B cell (primary cell): Measurements from ENCODE around the gene PIWIL4. TPM values are rescaled to one million over a fixed set of nuclear protein-coding genes. Genes with fewer than 3 reads are reported as not detected.

Experiments used
- ATAC-seq: fragments of 200-7000 bp; cut with Tn5 transposase; one replicate; pipeline ENCODE4 v1.10.0; 2021; ENCODE audit warnings: low read depth, mild to moderate bottlenecking, moderate number of reproducible peaks, moderate library complexity
- CTCF ChIA-PET: fragments of 350-600 bp; sonication (Branson Sonifier 250); formaldehyde crosslinking; loops from one replicate; lab custom pipeline; 2021; ENCODE audit warnings: antibody characterized with exemption, inconsistent platforms; lab: Charles Lee
- POLR2A ChIA-PET: fragments of 350-600 bp; sonication (Branson Sonifier 250); formaldehyde crosslinking; loops from one replicate; lab custom pipeline; 2021; ENCODE audit warnings: antibody characterized with exemption; lab: Charles Lee
- DNase-seq: peaks from one replicate; pipeline ENCODE4 v3.0.0; 2013
- H2AFZ ChIP-seq: 2 replicates; pipeline ENCODE4 v1.6.1; 2012; ENCODE audit warnings: mild to moderate bottlenecking, low read depth, low read length; ENCODE audit not compliant: insufficient read depth, poor library complexity, severe bottlenecking
- H3K27ac ChIP-seq, 2 donors: 1 replicate in 1 of 2; 2 replicates in 1 of 2; pipeline ENCODE4 v1.5.1; 2012 to 2013; ENCODE audit warnings: low read length in 2 of 2, mild to moderate bottlenecking in 2 of 2, moderate library complexity in 1 of 2
- H3K27me3 ChIP-seq, 4 experiments: fragments of 200-600 bp in 1 of 4; sonication (generic) in 1 of 4; replicated peaks in 1 of 4; 1 replicate in 2 of 4; 2 replicates in 2 of 4; pipeline versions ENCODE4 v1.6.1 to v1.7.0; 2013 to 2016; ENCODE audit warnings: low read length in 3 of 4, mild to moderate bottlenecking in 2 of 4, mixed read lengths in 1 of 4, moderate library complexity in 1 of 4; ENCODE audit not compliant: insufficient read depth in 4 of 4, control insufficient read depth in 3 of 4; ENCODE audit errors: control extremely low read depth in 1 of 4
- H3K36me3 ChIP-seq, 2 experiments: replicated peaks in 1 of 2; 1 replicate in 1 of 2; 2 replicates in 1 of 2; pipeline versions ENCODE4 v1.6.1 to v1.7.1; 2013; ENCODE audit warnings: low read length in 1 of 2; ENCODE audit not compliant: insufficient read depth in 2 of 2, control insufficient read depth in 1 of 2; ENCODE audit errors: control extremely low read depth in 1 of 2, extremely low read depth in 1 of 2
- H3K4me1 ChIP-seq, 2 donors: fragments of 200-600 bp in 1 of 2; sonication (generic) in 1 of 2; 1 replicate in 1 of 2; 2 replicates in 1 of 2; pipeline versions ENCODE4 v1.5.1 to v1.6.1; 2013 to 2017; ENCODE audit warnings: low read length in 2 of 2; ENCODE audit not compliant: control insufficient read depth in 2 of 2, insufficient read depth in 2 of 2
- H3K4me2 ChIP-seq: replicated peaks from 2 replicates; pipeline ENCODE3; 2012; ENCODE audit warnings: mild to moderate bottlenecking, low read depth, low read length; ENCODE audit not compliant: poor library complexity, severe bottlenecking
- H3K4me3 ChIP-seq, 5 experiments: fragments of 200-600 bp in 1 of 5; sonication (generic) in 1 of 5; 1 replicate in 3 of 5; 2 replicates in 2 of 5; pipeline versions ENCODE4 v1.5.1 to v1.7.0; 2011 to 2016; ENCODE audit warnings: low read length in 4 of 5, mild to moderate bottlenecking in 4 of 5, low read depth in 2 of 5, control low read depth in 1 of 5, moderate library complexity in 1 of 5; ENCODE audit not compliant: insufficient read depth in 1 of 5; ENCODE audit errors: control extremely low read depth in 1 of 5, extremely low read depth in 1 of 5
- H3K79me2 ChIP-seq: fragments of 200-600 bp; sonication (generic); one replicate; pipeline ENCODE4 v1.6.0; 2016; ENCODE audit warnings: low read length; ENCODE audit not compliant: control insufficient read depth, insufficient read depth
- H3K9ac ChIP-seq: fragments of 200-600 bp; sonication (generic); 2 replicates; pipeline ENCODE4 v1.6.1; 2017; ENCODE audit warnings: mild to moderate bottlenecking, low read length, moderate library complexity
- H3K9me3 ChIP-seq, 3 donors: one replicate each; pipeline versions ENCODE4 v1.6.1 to v1.7.1; 2013; ENCODE audit warnings: low read length in 2 of 3; ENCODE audit not compliant: control insufficient read depth in 2 of 3, insufficient read depth in 1 of 3; ENCODE audit errors: control extremely low read depth in 1 of 3
- H4K20me1 ChIP-seq: 2 replicates; pipeline ENCODE4 v1.6.0; 2012; ENCODE audit warnings: mild to moderate bottlenecking, low read length; ENCODE audit not compliant: insufficient read depth, control insufficient read depth, poor library complexity, severe bottlenecking
- H3K27ac Mint-ChIP-seq: one replicate; pipeline ENCODE4 v1.8.0; 2021; ENCODE audit warnings: mixed read lengths
- H3K27me3 Mint-ChIP-seq: one replicate; pipeline ENCODE4 v1.8.0; 2021; ENCODE audit warnings: mixed read lengths
- H3K4me1 Mint-ChIP-seq: one replicate; pipeline ENCODE4 v1.8.0; 2021; ENCODE audit warnings: mixed read lengths
- H3K4me3 Mint-ChIP-seq: one replicate; pipeline ENCODE4 v1.8.0; 2021; ENCODE audit warnings: mixed read lengths
- H3K9me3 Mint-ChIP-seq: one replicate; pipeline ENCODE4 v1.8.0; 2022; ENCODE audit warnings: mixed read lengths; ENCODE audit not compliant: insufficient read depth
- EZH2 ChIP-seq: IDR thresholded peaks from 2 replicates; pipeline ENCODE4 v1.6.1; 2012; ENCODE audit warnings: borderline replicate concordance, low read depth, mild to moderate bottlenecking, moderate library complexity, low read length; ENCODE audit not compliant: insufficient read depth, poor library complexity, severe bottlenecking
- WGBS: methylation state at CpG from one replicate; pipeline ENCODE4 v1.1.5; 2013; ENCODE audit warnings: missing lambda C conversion rate; ENCODE audit not compliant: insufficient coverage; 5-methylcytosine and 5-hydroxymethylcytosine counted together
- intact Hi-C: fragments of 100-400 bp; cut with micrococcal nuclease; formaldehyde crosslinking; loops from one replicate; pipeline ENCODE4 v1.10.0; 2022
- polyA minus RNA-seq: library from RNA; depleted of rRNA, polyadenylated mRNA; stranded (reverse); fragments of >200 nt; gene quantifications from 2 replicates; pipeline ENCODE4 v1.2.3, GENCODE V29; 2012
- polyA plus RNA-seq: library from polyadenylated mRNA; depleted of rRNA; stranded (reverse); fragments of >200 nt; gene quantifications from 2 replicates; pipeline ENCODE4 v1.2.3, GENCODE V29; 2012
- total RNA-seq, 2 donors: library from RNA; stranded (reverse); fragments of 120-200 nt in 1 of 2; gene quantifications; 1 replicate in 1 of 2; 2 replicates in 1 of 2; pipeline versions ENCODE4 v1.2.3 to v1.2.4, GENCODE V29; 2013 to 2022
- TF ChIP-seq, protein P1 (sequence below): fragments of 200-600 bp; IDR thresholded peaks from one replicate; pipeline ENCODE4 v1.8.0; 2022; ENCODE audit warnings: antibody characterized with exemption, mild to moderate bottlenecking

PIWIL4 gene
- total RNA-seq, result 0.67 and 1.00 TPM in 2 replicates
- total RNA-seq (2013), result 0.51 TPM
- polyA plus RNA-seq, result 0.94 and 1.4 TPM in 2 replicates
- polyA minus RNA-seq, result 0.71 and 0.86 TPM in 2 replicates

DNA sequence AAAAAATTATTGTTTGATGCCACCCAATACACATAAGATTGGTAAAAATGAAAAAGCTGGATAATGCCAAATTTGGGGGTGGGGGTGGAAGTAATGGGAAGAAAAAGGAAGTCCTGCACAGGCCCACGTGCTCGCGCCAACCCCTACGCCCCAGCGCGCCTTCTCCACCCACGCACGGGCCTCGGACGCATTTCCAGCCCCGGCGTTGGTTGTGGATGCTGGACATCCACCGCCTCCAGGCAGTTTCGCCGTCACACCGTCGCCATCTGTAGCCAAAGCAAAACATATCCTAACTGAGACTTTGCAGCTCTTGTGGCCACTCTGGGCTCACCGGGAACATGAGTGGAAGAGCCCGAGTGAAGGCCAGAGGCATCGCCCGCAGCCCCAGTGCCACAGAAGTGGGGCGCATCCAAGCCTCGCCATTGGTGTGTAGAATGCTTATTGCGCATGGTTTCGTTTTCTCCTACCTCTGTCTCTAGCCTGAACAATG, at the start of gene PIWIL4:
Gene PIWIL4 (plus strand): TSS at position 188 of the 490 bp plus-strand sequence. CDS start 151 bp downstream, at position 339.
- no peaks in the 10 kb centered on the region for H3K9me3 Mint-ChIP-seq
- H3K27me3 ChIP-seq, result no peaks in the 10 kb centered on the region
- DNase-seq (no peak), ATAC-seq (no peak)
- no peak within 1 kb of the TSS for H3K27ac Mint-ChIP-seq
- H3K4me2 ChIP-seq, result no peak within 1 kb of the TSS
- POLR2A ChIA-PET, result no interaction called here
- no peak for TF ChIP-seq EZH2
- TF ChIP-seq, protein P1, sequence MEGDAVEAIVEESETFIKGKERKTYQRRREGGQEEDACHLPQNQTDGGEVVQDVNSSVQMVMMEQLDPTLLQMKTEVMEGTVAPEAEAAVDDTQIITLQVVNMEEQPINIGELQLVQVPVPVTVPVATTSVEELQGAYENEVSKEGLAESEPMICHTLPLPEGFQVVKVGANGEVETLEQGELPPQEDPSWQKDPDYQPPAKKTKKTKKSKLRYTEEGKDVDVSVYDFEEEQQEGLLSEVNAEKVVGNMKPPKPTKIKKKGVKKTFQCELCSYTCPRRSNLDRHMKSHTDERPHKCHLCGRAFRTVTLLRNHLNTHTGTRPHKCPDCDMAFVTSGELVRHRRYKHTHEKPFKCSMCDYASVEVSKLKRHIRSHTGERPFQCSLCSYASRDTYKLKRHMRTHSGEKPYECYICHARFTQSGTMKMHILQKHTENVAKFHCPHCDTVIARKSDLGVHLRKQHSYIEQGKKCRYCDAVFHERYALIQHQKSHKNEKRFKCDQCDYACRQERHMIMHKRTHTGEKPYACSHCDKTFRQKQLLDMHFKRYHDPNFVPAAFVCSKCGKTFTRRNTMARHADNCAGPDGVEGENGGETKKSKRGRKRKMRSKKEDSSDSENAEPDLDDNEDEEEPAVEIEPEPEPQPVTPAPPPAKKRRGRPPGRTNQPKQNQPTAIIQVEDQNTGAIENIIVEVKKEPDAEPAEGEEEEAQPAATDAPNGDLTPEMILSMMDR, result no peak
- no peaks in the 10 kb centered on the region for H3K79me2 ChIP-seq
- no peaks in the 10 kb centered on the region for H3K4me1 ChIP-seq
- no peak within 1 kb of the TSS for H3K4me3 Mint-ChIP-seq
- no peak within 1 kb of the TSS for H2AFZ ChIP-seq
- H3K27me3 Mint-ChIP-seq, result no peaks in the 10 kb centered on the region
- H3K27ac ChIP-seq, result no peak within 1 kb of the TSS
- no peak within 1 kb of the TSS for H3K4me3 ChIP-seq
- intact Hi-C loops, result no loop called here
- WGBS, result 97% methylated on average over 25 of the region's 25 CpGs
- H3K9ac ChIP-seq, result no peak within 1 kb of the TSS
- CTCF ChIA-PET, result no interaction called here
- peaks cover 0 to 4% (median 0%) of the 10 kb centered on the region in 3 donors for H3K9me3 ChIP-seq
- no peaks in the 10 kb centered on the region for H3K4me1 Mint-ChIP-seq
- H3K36me3 ChIP-seq, result no peaks in the 10 kb centered on the region
- H4K20me1 ChIP-seq, result no peaks in the 10 kb centered on the region

DNA sequence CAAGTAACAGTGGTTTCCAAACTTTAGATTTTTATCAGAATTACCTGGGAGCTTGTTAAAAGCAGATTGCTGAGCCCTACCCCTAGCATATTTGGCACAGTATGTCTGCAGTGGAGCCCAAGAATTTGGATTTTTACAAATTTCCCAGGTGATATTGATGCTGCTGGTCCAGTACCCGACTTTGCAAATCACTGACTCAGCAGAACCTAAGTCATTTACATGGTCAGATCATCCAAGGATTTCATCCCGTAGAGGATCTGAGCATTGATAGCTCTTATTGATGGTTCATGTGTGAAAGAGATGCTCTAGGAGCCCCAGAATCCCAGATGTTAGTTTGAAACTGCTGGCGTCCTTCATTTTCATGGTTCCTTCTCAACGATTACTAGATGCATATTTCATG, 48.9 kb upstream of the PIWIL4 start:
- POLR2A ChIA-PET, result no interaction called here
- Histone ChIP-seq H3K4me3 (no peak overlapping the region), H3K79me2 (no peaks in the 10 kb centered on the region), H3K27ac (no peak overlapping the region), H2AFZ (no peak overlapping the region), H3K9ac (no peak overlapping the region), H3K9me3 (no peaks in the 10 kb centered on the region), H4K20me1 (no peaks in the 10 kb centered on the region), H3K4me1 (no peaks in the 10 kb centered on the region), H3K36me3 (no peaks in the 10 kb centered on the region), H3K4me2 (no peak overlapping the region), H3K27me3 (peaks cover 0 to 8% (median 3%) of the 10 kb centered on the region in 4 experiments)
- DNase-seq, result no peak
- Mint-ChIP-seq H3K27ac (no peak overlapping the region), H3K9me3 (no peaks in the 10 kb centered on the region), H3K4me1 (no peaks in the 10 kb centered on the region), H3K27me3 (peaks cover 32% of the 10 kb centered on the region), H3K4me3 (no peak overlapping the region)
- intact Hi-C loops, result no loop called here
- CTCF ChIA-PET, result interaction anchor here (0.6 to 2.9 kb wide), 7 partner anchors 12 to 623 kb away, joined by 3 to 16 read pairs (median 4); no protein-coding TSS in a partner anchor
- TF ChIP-seq, protein P1, result no peak
- no CpG with 5 or more reads among the region's 4 CpGs for WGBS
- no peak for ATAC-seq
